A673 (cell line): ENCODE data around the gene TSC2. TPM values are rescaled to one million over a fixed set of nuclear protein-coding genes. Genes with fewer than 3 reads are reported as not detected.

Experiments
- BruUV-seq: library from RNA; stranded (reverse); fragments of 400-500 nt; replicated peaks from 2 replicates; lab custom pipeline; 2021; lab: Mats Ljungman, UMichigan
- CTCF ChIA-PET: fragments of 300-600 bp; sonication (Branson Sonifier 250); formaldehyde crosslinking; loops from one replicate; lab custom pipeline; 2022; ENCODE audit warnings: antibody characterized with exemption; lab: Charles Lee
- POLR2A ChIA-PET: fragments of 300-600 bp; sonication (Branson Sonifier 250); formaldehyde crosslinking; loops from one replicate; lab custom pipeline; 2022; ENCODE audit warnings: antibody characterized with exemption; ENCODE audit not compliant: low non-redundant PET; lab: Charles Lee
- DNase-seq: peaks from one replicate; pipeline ENCODE4 v3.0.0-alpha.2; 2015; ENCODE audit warnings: low spot score
- H3K27ac ChIP-seq: fragments of 200-600 bp; sonication (generic); 2 replicates; pipeline ENCODE4 v1.5.1; 2016; ENCODE audit warnings: mixed run types, low read depth, mild to moderate bottlenecking, mixed read lengths, antibody characterized with exemption, low read length; ENCODE audit not compliant: poor library complexity, severe bottlenecking
- H3K27me3 ChIP-seq: fragments of 200-600 bp; sonication (generic); replicated peaks from 2 replicates; pipeline ENCODE4 v1.6.1; 2017; ENCODE audit warnings: mixed run types, low read depth, mild to moderate bottlenecking, mixed read lengths, antibody characterized with exemption, low read length; ENCODE audit not compliant: insufficient read depth, poor library complexity
- H3K36me3 ChIP-seq: fragments of 200-600 bp; sonication (generic); 2 replicates; pipeline ENCODE4 v1.6.1; 2016; ENCODE audit warnings: mixed run types, mild to moderate bottlenecking, mixed read lengths, antibody characterized with exemption, low read length; ENCODE audit not compliant: insufficient read depth, poor library complexity, severe bottlenecking
- H3K4me1 ChIP-seq: fragments of 200-600 bp; sonication (generic); 2 replicates; pipeline ENCODE4 v1.6.1; 2017; ENCODE audit warnings: mixed run types, mild to moderate bottlenecking, mixed read lengths, antibody characterized with exemption, low read length; ENCODE audit not compliant: insufficient read depth, poor library complexity, severe bottlenecking
- H3K4me3 ChIP-seq: fragments of 200-600 bp; sonication (generic); 2 replicates; pipeline ENCODE4 v1.5.1; 2016; ENCODE audit warnings: low read depth, mixed run types, mild to moderate bottlenecking, mixed read lengths, low read length; ENCODE audit not compliant: poor library complexity, severe bottlenecking
- H3K9me3 ChIP-seq: fragments of 200-600 bp; sonication (generic); 2 replicates; pipeline ENCODE4 v1.6.1; 2016; ENCODE audit warnings: mixed run types, low read depth, mild to moderate bottlenecking, mixed read lengths, antibody characterized with exemption, low read length; ENCODE audit not compliant: poor library complexity, severe bottlenecking
- EZH2 ChIP-seq: fragments of 200-600 bp; sonication (generic); IDR thresholded peaks from 2 replicates; pipeline ENCODE4 v1.6.1; 2017; ENCODE audit warnings: borderline replicate concordance, low read depth, mild to moderate bottlenecking, mixed read lengths, antibody characterized with exemption, low read length; ENCODE audit not compliant: poor library complexity, severe bottlenecking
- intact Hi-C: fragments of 100-400 bp; cut with micrococcal nuclease; formaldehyde crosslinking; loops from one replicate; pipeline ENCODE4 v1.10.0; 2022; ENCODE audit not compliant: unreplicated experiment
- total RNA-seq: library from RNA; stranded (reverse); gene quantifications from 2 replicates; pipeline ENCODE4 v1.2.3, GENCODE V29; 2021
- TF ChIP-seq, protein P1 (sequence below): fragments of 300-800, 200-600 bp; sonication (generic); conservative IDR thresholded peaks from 2 replicates; pipeline ENCODE4 v1.5.1; 2017; ENCODE audit warnings: low read depth, mild to moderate bottlenecking, antibody characterized with exemption, low read length, moderate library complexity, mixed read lengths

Gene TSC2
- total RNA-seq, 1 experiment from 2014 or later = 125 TPM

DNA sequence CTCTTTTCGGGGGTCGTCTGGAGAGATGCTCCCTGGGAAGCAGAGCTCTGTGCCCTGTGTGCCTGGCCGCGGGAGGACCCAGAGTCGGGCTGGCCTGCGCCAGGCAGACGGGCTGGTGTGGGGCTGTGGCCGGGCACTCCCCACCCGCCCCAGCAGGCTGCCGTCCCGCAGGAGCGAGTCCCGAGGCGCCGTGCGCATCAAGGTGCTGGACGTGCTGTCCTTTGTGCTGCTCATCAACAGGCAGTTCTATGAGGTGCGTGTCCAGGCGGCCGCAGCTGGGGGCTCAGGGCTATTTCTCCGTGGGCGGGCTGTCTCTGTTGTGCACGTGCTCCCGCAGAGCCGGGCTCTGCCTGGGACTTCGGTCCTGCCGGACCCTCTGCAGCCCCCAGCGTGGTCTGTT is 15.0 kb downstream of the TSC2 start:
- Histone ChIP-seq H3K4me3 (no peak overlapping the region), H3K4me1 (no peaks in the 10 kb centered on the region), H3K9me3 (no peaks in the 10 kb centered on the region), H3K27me3 (no peaks in the 10 kb centered on the region), H3K36me3 (peaks cover 8% of the 10 kb centered on the region), H3K27ac (no peak overlapping the region)
- no peak for DNase-seq
- ChIA-PET POLR2A (no interaction called here), CTCF (no interaction called here)
- BruUV-seq = no TSS peak
- TF ChIP-seq, protein P1, sequence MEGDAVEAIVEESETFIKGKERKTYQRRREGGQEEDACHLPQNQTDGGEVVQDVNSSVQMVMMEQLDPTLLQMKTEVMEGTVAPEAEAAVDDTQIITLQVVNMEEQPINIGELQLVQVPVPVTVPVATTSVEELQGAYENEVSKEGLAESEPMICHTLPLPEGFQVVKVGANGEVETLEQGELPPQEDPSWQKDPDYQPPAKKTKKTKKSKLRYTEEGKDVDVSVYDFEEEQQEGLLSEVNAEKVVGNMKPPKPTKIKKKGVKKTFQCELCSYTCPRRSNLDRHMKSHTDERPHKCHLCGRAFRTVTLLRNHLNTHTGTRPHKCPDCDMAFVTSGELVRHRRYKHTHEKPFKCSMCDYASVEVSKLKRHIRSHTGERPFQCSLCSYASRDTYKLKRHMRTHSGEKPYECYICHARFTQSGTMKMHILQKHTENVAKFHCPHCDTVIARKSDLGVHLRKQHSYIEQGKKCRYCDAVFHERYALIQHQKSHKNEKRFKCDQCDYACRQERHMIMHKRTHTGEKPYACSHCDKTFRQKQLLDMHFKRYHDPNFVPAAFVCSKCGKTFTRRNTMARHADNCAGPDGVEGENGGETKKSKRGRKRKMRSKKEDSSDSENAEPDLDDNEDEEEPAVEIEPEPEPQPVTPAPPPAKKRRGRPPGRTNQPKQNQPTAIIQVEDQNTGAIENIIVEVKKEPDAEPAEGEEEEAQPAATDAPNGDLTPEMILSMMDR = no peak
- TF ChIP-seq EZH2 = no peak
- intact Hi-C loops = no loop called here

DNA sequence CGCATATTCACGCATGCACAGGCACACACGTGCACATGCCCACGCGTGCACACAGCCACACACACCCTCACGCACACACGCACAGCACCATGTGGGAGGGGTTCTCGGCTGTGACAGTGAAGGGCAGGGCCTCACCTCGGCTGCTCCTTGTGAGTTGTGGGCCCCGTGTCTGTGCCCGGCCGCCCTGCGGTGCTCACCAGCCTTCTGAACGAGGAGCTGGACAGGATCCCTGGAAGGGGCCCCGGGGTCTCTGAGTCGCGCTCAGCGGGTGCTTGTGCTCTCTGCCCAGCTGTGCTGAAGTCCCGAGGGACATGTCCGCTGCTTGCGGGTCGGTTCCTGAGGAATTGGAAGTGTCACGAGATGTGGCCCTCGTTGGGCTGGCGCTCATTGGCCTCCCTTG is 16.1 kb downstream of the TSC2 start:
- DNase-seq = no peak
- no peaks in the 10 kb centered on the region for H3K27me3 ChIP-seq
- ChIA-PET CTCF (no interaction called here), POLR2A (no interaction called here)
- no peaks in the 10 kb centered on the region for H3K9me3 ChIP-seq
- H3K4me1 ChIP-seq = no peaks in the 10 kb centered on the region
- intact Hi-C loops = no loop called here
- peaks cover 8% of the 10 kb centered on the region for H3K36me3 ChIP-seq
- TF ChIP-seq, protein P1 = no peak
- no peak for TF ChIP-seq EZH2
- BruUV-seq = no TSS peak
- H3K4me3 ChIP-seq = no peak overlapping the region
- no peak overlapping the region for H3K27ac ChIP-seq

DNA sequence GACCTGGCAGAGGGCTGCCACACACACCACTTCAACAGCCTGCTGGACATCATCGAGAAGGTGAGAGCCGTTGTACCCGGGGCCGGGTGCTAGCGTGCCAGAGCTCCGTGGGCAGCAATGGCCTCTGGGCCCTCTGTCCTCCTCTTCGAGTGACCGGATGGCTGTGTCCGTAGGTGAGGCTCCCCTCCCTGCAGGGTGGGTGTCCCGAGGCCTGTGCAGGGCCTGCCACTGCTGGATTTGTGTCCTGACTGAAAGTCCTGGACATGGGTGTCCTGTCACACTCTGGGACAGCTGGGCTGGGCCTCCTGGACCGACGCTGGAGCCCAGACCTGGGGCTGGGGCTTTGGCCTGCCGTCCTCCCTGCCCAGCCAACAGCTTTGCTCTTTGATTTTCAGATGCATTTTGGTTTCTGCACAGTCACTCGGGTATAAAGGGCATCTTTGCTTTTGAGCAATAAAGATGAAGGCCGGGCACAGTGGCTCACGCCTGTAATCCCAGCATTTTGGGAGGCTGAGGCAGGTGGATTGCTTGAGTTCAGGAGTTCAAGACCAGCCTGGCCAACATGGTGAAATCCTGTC is 16.7 kb downstream of the TSC2 start:
- no peak for DNase-seq
- H3K4me1 ChIP-seq = no peaks in the 10 kb centered on the region
- BruUV-seq = no TSS peak
- intact Hi-C loops = no loop called here
- H3K27ac ChIP-seq = no peak overlapping the region
- TF ChIP-seq, protein P1 = no peak
- no peak for TF ChIP-seq EZH2
- H3K27me3 ChIP-seq = no peaks in the 10 kb centered on the region
- ChIA-PET POLR2A (no interaction called here), CTCF (no interaction called here)
- H3K4me3 ChIP-seq = no peak overlapping the region
- no peaks in the 10 kb centered on the region for H3K9me3 ChIP-seq
- peaks cover 8% of the 10 kb centered on the region for H3K36me3 ChIP-seq
